Activated naive CD4-positive, alpha-beta T cell treated with Interleukin-2 at 50 U/mL for 16 hours (primary cell): Measurements from ENCODE around the gene SLC39A8.
A peak's percentile ranks its signal among the peaks of the same experiment; 100 is the strongest.

Experiments
- DNase-seq: peaks from one replicate; pipeline ENCODE4 v3.0.0-alpha.2; 2020

SLC39A8 gene

DNA sequence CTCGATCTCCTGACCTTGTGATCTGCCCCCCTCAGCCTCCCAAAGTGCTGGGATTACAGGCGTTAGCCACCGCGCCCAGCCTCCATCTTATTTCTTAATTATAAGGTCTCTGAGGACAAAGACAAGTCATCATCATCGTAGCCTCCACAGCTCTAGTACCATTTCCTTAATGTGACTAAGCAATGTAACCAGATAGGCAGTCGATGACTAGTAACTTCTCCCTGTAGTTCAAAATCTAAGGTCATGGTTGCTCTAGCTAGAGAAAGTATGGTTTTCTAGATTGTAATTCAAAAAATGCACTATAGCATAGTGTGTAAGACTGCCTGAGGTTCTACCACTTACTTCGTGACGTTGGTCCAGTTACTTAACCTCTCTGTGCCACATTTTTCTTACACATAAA, 6.9 kb downstream of the SLC39A8 start:
- no peak for DNase-seq

DNA sequence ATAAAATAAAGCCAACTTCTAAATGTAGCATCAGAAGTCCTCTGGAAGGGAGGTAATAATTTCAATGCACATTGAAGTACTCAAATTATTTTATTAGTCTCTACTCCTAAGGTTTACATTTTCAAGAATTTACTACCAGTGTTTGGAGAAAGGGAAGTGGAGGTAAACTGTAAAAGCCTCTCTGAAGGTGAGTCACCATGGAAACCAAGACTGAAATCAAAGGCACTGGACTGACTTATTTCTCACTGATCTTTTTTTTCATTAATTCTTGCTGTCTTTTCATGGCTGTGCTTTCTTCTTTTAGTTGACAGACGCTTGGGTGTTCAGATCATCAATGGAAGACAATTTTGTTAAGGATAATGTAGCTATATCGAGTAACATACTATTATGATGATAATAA, 9.7 kb downstream of the SLC39A8 start:
- no peak for DNase-seq

DNA sequence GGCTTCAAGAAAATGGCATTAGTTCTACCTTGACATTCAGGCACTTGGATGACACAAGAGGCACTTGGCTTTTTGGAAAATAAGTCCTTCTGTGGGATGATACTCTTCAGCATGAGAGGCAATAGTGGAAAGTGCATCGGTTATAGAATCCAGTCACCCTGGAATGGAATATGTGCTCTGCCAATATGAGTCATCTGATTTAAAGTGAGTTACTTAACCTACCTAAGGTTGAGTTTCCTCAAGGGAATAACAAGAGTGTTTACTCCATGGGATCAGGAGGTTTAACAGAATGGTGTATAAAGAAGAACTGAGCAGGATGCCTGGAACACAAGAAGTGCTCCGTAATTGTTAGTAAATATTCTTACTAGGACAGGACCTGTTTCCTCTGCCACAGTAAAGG, 10.7 kb downstream of the SLC39A8 start:
- no peak for DNase-seq

- DNase-seq, result no peak
Measured at GRCh38 chr4:102333787-102334186, 11.5 kb downstream of the SLC39A8 start.

DNA sequence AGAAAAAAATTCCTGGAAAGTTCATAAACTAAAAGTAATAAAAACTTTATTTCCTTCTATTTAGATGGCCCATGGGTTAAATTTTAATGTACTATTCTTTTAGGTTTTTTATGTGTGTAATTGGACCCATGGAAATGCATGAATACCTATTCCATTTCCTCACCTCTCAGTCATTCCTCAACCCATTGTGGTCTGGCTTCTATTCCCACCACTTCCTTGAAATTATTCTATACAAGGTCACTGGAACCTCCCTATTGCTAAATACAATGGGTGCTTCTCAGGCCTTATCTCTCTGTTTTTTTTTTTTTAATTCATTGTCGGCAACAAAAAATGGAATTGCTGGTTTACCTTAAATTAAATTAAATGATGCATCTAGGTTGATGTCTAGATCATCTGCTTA, 17.2 kb downstream of the SLC39A8 start:
- DNase-seq, result no peak

GRCh38 chr4:102326951-102327350, 18.3 kb downstream of the SLC39A8 start:
- DNase-seq, result no peak

- no peak for DNase-seq
Measured at GRCh38 chr4:102324730-102325129, 20.6 kb downstream of the SLC39A8 start.

GRCh38 chr4:102322736-102323135, 22.5 kb downstream of the SLC39A8 start:
- no peak for DNase-seq

DNA sequence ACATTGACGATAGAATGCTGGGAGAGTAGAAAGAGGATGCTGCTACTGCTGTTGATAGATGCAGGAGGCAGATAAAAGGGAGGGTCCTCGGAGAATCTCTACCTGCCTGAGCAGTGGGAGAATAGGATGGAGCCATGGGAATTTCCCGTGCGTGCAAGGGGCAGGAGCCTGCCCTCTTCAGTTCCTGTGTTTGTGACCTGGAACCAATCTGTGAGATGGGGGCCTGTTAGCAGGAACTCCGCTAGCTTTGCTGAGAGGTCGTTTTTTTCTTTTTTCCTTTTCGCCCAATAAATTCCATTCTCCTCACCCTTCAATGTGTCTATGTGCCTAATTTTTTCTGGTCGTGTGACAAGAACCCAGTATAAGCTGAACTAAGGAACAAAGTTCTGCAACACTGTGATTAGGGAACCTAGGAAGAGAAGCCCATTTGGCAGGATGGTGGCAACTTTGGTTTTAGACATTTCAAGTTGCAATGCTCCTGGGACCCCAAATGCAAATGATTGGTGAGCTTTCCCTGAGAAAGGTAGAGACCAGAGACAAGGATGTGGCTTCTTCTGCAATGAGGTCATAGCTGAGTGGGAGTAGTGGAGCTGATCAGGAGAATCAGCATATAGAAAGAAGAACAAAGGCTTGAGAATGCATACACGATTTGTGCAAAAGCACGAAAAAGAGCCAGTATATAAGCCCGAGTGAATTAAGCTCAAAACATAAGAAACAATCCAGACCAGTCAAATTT, 23.9 kb downstream of the SLC39A8 start:
- no peak for DNase-seq

DNA sequence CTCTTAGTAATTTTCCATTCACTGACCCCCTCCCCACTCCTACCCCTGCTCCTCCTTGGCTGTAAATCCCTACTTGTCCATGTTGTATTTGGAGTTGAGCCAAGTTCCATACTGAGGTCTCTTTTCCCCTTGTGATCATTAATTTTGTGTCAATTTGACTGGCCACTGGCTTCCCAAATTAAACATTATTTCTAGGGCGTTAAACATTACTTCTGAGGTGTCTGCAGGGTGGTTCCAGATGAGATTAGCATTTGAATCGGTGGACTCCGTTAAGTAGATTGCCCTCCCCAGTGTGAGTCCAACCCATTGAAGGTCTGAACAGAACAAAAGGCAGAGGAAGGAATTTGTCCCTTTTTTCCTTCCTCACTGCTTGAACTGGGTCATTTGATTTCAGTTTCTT, 25.7 kb downstream of the SLC39A8 start:
- DNase-seq, result no peak

DNA sequence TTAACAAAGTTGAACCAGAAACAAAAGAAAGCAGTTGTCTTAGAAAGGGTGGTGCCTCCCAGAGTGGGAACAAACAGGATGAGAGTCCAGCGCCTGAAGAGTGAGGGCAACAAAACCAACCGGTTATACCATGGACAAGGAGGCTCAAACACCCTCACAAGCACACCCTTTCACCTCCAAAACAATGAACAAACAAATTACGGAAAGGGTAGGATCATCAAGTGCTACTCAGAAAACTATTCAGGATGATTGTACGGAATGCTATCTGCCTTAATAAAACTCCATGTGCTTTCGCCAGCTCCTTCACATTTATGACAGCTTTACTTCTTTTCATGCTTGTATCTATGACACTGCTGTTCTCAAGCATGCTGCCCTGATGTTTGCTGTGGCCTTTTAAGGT, 26.8 kb downstream of the SLC39A8 start:
- DNase-seq, result no peak

- no peak for DNase-seq
Measured at GRCh38 chr4:102318105-102318504, 27.2 kb downstream of the SLC39A8 start.

DNA sequence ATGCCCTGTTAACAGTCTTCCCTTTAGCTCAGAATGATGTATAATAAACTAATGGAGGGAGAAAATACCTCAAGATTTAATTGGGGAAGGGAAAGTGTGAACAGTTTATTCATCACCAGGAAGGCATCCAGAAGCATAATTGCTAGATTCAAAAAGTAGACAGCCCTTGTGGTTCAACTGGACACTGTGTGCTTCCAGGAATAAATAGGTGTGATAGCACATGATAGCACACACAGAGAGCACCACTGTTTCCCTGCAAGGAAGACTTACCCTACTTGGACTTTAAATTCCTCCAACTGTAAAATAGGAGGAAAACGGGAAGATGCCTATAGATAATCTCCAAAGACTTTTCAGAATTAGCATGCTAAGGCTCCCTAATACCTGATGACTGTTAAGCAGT, 27.8 kb downstream of the SLC39A8 start:
- no peak for DNase-seq

GRCh38 chr4:102316585-102316984, 28.7 kb downstream of the SLC39A8 start:
- DNase-seq, result no peak

- DNase-seq, result no peak
Measured at GRCh38 chr4:102315532-102315931, 29.8 kb downstream of the SLC39A8 start.

DNA sequence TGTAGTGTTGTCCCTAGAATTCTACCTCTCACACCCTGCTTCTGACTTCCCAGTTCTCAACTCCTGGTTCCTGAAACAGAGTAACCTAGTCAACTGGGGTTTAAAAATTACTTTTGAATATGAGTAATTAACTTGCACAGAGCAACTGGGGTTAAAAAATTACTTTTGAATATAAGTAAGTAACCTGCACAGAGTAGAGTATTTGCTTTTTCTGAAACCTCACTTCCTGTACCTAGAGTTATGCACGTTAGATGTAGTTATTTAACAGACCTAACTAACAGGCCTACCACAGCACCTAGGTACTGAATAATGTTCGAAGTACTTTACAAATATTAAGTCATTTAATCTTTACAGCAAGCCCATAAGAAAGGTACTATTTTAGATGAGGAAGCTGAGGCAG, 32.9 kb downstream of the SLC39A8 start:
- DNase-seq, result no peak

DNA sequence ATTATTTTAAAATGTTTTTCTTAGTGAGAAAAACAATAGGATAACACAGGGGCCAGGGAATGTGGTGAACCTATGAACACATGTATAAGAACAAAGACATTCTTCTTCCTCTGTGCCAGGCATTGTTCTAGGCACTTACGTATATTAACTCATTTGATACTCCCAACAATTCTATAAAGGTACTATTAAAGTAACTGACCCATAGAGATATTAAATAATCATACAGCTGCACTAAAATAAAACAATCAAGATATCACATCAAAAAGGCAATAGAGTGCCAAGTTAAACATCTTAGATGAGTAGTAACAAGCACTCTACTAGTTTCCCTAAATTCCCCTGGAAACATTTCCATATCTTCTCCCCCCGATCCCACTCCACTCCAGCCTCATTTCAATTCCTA, 33.4 kb downstream of the SLC39A8 start:
- no peak for DNase-seq

DNA sequence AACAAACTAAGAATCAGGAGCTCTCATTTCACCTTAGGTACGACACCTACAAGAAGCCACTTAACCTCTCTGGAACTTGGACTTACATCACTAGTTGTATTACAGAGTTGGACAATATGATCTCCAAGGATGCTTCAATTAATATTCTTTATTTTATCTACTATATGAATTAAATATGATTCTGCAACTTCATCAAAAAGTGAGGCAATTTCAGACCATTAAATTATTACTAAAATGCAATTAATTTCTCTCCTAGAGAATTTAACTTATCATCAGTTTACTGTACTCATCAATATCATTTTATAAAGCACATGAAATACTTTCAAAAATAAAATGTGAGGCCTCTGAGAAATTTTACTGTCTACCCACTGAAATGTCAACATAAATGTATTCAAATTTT, 33.9 kb downstream of the SLC39A8 start:
- DNase-seq, result no peak

DNA sequence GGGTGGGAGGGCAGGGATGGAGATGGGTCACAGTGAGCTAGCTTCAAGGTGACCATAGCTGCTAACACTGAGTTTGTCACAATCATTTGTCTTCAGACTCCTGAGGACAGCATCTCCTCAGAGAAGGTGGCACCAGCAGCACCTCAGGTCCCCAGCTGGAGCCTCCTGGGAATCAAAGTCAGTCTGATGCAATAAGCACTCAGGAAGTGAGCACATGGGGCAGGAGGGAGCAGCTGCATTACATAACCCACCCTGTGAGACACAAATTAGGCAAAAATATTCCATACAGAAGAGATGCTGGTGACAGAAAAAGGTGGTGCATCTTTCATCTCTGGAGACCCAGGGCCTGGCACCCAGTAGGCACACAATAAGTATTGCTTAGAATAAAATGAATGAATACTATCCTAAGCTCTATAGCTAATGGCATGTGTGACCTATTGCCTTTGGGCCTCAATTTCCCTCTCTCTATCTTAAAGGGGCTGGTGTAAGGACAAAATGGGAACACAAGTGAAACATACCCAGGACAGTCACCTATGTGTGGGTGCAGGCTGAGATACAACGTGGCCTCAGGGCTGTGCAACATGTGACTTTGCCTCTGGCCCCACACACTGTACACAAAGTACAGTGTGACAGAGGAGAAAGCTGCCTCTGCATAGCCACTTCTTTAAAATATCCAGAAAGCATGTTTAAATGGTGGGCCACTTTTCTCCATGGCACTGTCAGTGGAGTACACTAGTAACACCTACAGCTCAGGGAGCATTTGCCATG, 37.1 kb downstream of the SLC39A8 start:
- no peak for DNase-seq

GRCh38 chr4:102305666-102306065, 39.6 kb downstream of the SLC39A8 start:
- no peak for DNase-seq

GRCh38 chr4:102302762-102303161, 42.5 kb downstream of the SLC39A8 start:
- no peak for DNase-seq

GRCh38 chr4:102301167-102301566, 44.1 kb downstream of the SLC39A8 start:
- no peak for DNase-seq

DNA sequence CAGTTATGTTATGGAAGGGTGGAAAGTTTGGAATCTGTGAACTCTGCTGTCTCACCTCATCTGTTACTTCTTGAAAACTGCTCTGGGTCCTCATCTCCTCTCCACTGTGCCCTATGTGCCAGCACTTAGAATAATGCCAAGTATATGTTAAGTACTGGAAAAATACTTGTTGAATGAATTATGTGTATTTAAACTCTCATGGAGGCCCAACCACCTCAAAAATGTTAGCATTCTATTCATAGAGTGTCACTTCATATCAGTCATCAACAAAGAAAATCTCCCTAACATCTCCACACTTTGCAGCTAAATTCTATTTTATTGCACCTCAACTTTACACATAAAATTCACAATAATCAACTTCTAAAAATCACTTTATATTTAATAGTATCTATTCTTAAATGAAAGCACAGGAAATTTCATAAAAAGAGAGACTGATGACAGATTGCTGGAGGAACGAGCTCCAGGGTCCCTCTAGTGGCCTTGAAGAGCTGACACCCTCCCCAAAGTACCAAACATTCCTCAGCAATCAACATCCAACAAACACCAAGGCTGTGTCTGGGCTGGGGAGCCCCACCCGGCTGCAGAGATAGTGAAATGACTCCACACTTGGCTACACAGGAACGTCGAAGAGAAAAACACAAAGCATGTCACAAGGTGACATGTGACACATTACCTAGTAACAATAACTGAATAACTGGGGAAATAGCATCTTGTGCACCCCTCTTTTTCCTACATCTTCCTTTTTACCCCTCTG, 45.8 kb downstream of the SLC39A8 start:
- peak; percentile 5 for DNase-seq

- no peak for DNase-seq
Measured at GRCh38 chr4:102298716-102299115, 46.6 kb downstream of the SLC39A8 start.
